DMS79 treated with DMSO at 0.1 percent for 48 hours (cell line): ENCODE data around the gene OFD1.

Source experiments
- DNase-seq: peaks from one replicate; lab custom pipeline; 2025; lab: John Stamatoyannopoulos, UW

The OFD1 gene

DNA sequence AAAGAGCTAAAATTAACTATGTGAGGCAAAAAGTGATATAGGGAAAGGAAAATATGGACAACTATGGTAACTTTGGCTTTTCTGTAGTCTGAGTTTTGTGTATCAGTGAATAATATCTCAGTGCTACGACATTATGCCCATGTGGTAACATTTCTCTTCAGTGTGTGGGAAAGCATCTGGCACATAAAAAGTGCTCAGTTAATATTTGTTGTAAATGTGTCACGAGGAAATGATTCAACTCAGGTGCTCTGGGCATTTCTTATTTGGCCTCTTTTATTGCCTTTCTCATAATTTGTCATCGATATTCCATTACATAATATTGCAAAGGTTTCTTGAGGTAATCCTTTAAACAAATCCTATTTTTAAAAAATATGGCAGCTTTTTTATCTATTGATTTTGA is 17.6 kb downstream of the OFD1 start:
- DNase-seq = no peak

DNA sequence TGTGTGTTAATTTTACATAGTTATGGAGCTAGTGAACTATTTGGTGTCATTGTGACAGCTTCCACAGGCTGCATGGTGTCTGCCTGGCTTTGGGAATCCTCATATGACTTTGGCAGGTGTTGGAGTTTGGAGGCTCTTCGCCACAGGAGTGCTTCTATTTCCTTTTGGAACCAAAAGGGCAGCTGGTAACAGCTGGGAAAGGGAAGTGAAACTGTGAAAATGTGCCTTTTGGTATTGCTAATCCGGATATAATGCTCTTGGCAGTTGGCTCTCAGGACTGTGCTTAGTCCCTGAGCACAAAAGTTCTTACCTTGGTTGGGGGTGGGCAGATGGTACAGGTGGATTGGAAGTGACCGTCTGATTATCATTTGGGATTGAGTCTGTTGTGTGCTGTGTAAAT is 18.1 kb downstream of the OFD1 start:
- no peak for DNase-seq

GRCh38 chrX:13754765-13755164 is 20.2 kb downstream of the OFD1 start:
- no peak for DNase-seq

DNA sequence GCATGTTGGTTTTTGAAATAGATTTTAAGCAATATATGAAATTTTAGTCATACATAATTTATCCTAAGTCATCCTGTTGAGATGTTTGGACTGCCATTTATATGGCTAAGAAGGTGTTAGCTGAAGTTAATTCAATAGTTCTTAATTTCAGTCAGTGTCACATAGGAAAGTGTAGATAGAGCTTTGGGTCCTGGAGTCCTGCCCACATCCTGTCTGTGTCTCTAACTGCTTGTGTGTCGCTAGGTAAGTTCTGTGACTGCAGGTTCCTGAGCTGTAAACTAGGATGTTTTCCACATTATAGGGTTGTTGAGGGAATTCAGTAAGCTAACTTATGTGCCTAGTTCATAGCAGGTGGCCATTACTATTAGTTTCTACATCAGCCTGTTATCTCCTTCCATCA is 20.7 kb downstream of the OFD1 start:
- DNase-seq = no peak

DNA sequence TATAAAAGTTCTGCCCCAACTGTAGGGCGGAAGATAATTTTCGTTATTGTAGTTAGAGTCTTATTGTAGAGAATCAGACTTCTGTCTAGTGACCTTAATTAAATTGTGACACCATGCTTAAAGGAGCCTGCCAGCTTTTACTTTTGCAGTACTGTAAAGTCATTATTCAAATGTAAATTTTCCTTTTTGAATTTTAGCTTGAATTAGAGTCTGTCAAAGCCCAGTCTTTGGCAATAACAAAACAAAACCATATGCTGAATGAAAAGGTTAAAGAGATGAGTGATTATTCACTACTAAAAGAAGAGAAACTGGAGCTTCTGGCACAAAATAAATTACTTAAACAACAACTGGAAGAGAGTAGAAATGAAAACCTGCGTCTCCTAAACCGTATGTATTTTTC is 21.8 kb downstream of the OFD1 start:
- no peak for DNase-seq

GRCh38 chrX:13759152-13759718 is 24.7 kb downstream of the OFD1 start:
- no peak for DNase-seq

GRCh38 chrX:13760426-13760825 is 25.9 kb downstream of the OFD1 start:
- no peak for DNase-seq

GRCh38 chrX:13761606-13762414 is 27.3 kb downstream of the OFD1 start:
- no peak for DNase-seq

DNA sequence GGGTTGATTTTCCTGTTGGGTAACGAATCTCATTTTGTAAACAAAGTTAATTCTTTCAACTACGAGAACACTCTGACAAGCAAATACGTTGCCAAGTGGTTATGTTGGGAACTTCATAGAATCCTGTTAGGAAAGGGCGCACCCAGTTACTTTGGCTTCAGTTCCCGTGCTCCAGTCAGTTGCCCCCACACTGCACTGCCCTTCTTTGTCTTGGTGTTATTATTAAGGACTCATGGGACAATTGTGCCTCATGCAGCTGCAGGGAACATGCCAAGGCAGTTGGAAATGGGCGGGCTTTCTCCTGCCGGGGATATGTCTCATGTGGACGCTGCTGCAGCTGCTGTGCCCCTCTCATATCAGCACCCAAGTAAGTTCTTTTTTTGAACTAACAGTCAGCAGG is 28.9 kb downstream of the OFD1 start:
- DNase-seq = no peak

DNA sequence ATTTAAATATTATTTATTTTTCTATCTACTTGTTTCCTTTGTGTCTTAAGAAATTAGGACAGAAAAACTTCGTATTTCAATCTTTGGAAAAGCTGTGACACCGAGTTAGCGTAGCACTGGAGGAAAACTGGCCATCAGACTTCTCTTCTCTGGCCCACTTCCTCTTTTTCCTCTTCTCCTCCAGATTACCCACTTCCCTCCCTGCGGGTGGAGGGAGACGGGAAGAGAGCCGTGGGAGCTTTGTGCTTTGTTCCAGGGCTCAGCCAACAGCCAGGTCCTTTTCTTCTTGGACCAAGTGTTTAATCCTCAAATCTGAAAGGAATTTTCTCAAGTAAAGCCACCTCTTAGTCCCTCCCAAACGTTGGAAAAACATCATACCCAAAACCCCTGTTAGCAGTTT is 29.7 kb downstream of the OFD1 start:
- DNase-seq = no peak

GRCh38 chrX:13764765-13765164 is 30.2 kb downstream of the OFD1 start:
- DNase-seq = no peak

DNA sequence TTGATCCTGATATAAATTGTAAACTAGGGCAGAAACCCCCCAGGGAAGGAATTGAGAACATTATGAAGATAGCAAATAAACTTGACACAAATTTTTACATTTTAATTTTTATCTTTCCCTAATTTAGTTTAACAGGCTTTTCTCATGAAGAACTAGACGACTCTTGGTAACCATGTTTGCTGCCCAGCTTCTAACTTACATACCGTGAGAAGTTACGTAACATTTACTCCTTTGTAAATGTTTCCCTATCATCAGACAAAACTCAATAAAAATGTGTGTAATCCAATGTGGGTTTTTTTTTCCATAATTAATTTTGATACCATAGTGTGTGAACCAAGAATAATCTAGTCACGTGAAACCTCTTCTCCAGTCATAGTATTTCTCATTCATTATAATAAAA is 34.4 kb downstream of the OFD1 start:
- no peak for DNase-seq

DNA sequence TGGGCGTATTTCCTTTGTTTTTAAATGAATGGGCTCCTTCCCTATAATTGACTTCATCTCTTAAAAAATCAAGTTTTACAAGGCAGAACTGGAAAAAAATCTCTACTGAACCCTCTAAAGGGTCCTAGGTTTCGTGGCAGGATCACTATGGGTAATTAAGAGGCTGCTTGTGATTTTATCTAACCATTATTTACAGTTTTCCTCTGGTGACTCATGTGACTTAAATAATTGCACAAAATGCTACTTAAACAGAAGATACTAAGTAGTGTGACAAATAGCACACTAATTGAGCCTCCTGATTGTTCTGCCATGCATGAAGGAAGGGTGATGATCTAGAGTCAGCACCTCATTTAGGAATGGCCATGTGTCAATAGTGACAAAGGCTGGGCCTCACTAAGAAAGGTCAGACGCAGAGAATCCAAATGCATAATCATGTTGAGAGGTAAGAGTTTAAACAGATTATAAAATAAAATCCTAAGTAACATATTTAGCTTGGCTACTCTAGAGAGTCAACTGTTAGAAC is 35.5 kb downstream of the OFD1 start:
- peak; percentile 11 for DNase-seq

DNA sequence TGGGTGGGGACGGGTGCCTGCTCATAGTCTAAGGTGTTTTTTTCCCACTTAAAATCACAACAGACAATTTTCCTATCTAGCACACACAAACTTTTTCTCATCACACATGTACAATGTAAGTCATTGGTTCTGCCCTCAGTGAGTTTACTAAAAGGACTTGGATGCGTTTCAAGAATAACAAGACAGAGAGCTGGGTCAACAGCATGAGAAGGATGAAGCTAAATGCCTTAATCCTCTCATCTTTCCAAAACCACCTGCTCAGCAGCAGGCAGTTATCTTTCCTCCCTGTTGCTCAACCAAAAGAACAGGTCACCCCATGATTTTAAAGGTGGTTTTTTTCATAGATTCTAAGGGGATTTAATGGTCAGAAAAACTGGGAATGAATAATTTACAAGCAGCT is 40.1 kb downstream of the OFD1 start:
- peak; percentile 1 for DNase-seq

DNA sequence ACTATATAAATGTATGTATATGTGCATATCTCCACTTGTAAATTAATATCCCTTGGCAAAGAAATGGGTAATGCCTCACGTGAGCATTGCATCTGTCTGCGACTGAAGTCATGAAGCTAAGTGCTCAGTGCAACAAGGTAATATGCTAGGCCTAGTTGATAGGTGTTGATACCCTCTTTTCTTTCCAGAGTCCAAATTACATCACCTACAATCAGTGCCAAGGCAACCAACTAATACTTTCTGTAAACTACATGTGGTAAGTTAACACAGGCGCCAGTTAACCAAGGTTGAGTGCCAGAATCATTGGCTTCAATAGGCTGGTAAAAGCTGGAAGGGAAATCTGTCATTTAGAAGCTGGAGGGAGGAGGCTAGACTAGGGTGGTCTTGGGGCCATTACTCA is 41.3 kb downstream of the OFD1 start:
- no peak for DNase-seq

- DNase-seq = no peak
These were observed 41.8 kb downstream of the OFD1 start for GRCh38 chrX:13776387-13776786.

GRCh38 chrX:13778916-13779315 is 44.4 kb downstream of the OFD1 start:
- no peak for DNase-seq

DNA sequence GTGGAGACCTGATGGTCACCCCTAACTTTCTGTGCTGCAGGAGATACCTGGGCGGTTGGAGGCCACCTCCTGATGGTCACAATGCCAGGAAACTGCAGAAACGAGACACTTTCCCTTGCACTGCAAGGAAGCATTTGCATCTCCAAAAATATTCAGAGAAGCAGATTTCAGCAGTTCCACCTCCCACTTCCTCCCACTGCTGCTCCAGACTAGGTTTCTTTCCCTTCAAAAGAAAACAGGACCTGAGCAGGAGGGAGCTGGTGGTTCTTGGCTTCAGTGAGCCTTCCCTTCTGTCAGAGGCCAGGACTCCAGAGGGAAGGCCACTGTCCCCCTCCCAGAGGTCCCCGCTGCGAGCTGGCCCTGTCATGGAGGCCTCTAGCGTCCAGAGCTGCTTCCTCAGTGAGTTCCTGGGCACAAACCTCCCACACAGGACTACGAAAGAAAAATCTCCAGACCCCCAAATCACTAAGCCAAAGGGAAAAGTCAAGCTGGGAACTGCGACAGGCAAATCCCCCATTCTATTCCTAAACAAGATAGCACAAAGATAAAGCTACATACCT is 46.4 kb downstream of the OFD1 start:
- no peak for DNase-seq

DNA sequence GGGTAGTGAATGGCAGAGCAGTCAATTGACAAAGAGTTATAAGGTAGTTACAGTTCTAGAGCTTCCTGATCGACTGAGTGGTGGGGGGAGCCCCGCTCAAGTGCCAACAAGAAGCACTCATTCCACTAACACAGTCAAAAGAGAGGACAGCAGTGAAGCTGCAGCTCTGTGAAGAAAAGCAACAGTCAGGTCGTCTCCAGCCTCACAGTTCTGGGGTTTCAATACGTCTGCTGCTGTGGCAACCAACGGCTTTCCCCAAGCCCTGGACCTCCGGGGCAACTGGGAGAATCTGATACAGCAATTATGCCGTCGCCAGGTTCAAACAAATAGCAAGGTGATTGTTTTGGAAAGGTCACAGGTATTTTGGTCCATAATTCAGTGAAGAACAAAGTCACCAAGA is 51.5 kb downstream of the OFD1 start:
- DNase-seq = peak; percentile 25

GRCh38 chrX:13790206-13791131 is 55.9 kb downstream of the OFD1 start:
- DNase-seq = no peak

GRCh38 chrX:13791145-13791544 is 56.6 kb downstream of the OFD1 start:
- no peak for DNase-seq

DNA sequence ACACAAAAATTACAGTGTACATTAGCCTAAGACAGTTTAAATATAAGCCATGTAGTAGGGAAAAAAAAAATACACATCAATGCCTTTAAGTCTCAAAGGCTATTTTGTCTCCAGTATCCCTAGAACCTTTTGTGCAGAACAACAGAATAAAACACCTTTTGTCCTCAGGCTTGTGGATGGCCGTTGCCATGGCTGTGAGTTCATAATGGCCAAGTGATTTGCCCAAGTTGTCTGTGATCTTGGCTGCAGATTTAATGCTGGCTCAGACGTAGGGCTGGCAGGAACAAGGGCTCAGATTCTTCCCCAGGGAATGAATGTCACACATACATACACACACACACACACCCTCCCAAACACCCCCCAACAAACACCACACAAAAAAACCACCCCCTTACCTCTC is 57.0 kb downstream of the OFD1 start:
- no peak for DNase-seq
